ENCODE results near the gene TMEM91. TPM values are rescaled to one million over a fixed set of nuclear protein-coding genes. Genes with fewer than 3 reads are reported as not detected.

TMEM91 gene
- total and polyA plus RNA-seq, 9 of the 15 experiments (the other 6 are each of a cell fraction or from before 2014, with no cell fraction given) = 1.2 to 5.2 (median 2.7) TPM

DNA sequence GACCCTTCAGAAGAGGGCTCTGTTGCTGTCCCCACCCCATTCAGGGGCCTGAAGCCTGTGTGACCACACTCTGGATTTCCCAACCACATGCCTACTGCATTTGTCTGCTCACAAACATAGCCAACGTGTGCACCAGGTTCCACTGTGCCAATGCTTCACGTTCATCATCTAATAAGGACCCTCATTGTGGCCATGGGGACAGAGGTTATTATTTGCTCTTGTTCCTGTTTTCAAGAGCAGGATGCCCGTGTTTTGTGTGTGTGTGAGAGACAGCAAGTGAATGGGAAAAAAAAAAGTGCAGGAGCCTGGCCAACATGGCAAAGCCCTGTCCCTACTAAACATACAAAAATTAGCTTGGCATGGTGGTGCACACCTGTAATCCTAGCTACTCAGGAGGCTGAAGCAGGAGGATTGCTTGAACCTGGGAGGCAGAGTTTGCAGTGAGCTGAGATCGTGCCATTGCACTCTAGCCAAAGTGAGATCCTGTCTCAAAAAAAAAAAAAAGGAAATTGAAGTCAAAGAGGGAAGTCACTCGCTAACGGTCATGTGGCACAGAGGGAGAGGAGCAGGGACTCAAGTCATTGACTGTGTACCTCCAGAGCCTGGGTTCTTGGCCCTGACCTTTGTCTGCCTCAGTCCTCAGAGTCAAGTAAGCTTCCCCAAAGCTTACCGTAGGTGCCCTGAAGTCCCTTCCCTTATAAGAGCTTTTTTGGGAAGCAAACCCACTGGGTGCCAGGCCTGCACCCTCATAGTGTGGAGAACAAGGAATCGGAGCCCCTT lies 44.0 kb downstream of the TMEM91 start:
- H3K79me2 ChIP-seq (ENCODE audit: control insufficient read depth, insufficient read depth, low read length) = no peaks in the 10 kb centered on the region
- H3K27ac ChIP-seq (ENCODE audit: extremely low read depth, low read depth, low read length) = no peak overlapping the region
- FAIRE-seq (no peak), DNase-seq (ENCODE audit: extremely low read depth in 1 of 4, low spot score in 3 of 4) (no peak), ATAC-seq (no peak)
- H4K20me1 ChIP-seq (replicated peaks; ENCODE audit: control insufficient read depth, insufficient read depth, low read length) = no peaks in the 10 kb centered on the region
- POLR2A ChIA-PET = interaction anchor here (0.6 to 0.7 kb wide), 3 partner anchors 19 to 80 kb away, joined by 3 to 4 read pairs (median 3); partner anchors contain the start of gene DMAC2
- no peaks in the 10 kb centered on the region for H3K27me3 ChIP-seq (ENCODE audit: control insufficient read depth in 2 of 2, insufficient read depth in 2 of 2, low read length in 2 of 2)
- BruUV-seq (replicated peaks) = no TSS peak
- H3K4me3 ChIP-seq = no peak overlapping the region
- peaks cover 51% of the 10 kb centered on the region; the same call in 2 of the 3 replicates for H3K36me3 ChIP-seq (ENCODE audit: control insufficient read depth, insufficient read depth, low read length)
- H3K9me3 ChIP-seq (replicated peaks; ENCODE audit: control insufficient read depth, insufficient read depth, low read depth, low read length) = no peaks in the 10 kb centered on the region
- no peak overlapping the region for H2AFZ ChIP-seq (ENCODE audit: low read depth, low read length)
- in situ Hi-C loops (cut with MboI) = no loop called here
- no peak overlapping the region for H3K4me2 ChIP-seq (ENCODE audit: insufficient read depth, low read length)
- WGBS (ENCODE audit: insufficient coverage, low coverage, missing lambda C conversion rate) = 49% methylated on average over 8 of the region's 8 CpGs
- H3K9ac ChIP-seq (ENCODE audit: insufficient read depth in 1 of 2, low read depth in 2 of 2, low read length in 2 of 2) = no peak overlapping the region
- H3K4me1 ChIP-seq (replicated peaks in 1 of 2; ENCODE audit: control insufficient read depth in 2 of 2, insufficient read depth in 2 of 2, low read length in 2 of 2) = peaks cover 8 to 11% of the 10 kb centered on the region in 2 experiments
- intact Hi-C loops (cut with micrococcal nuclease) = no loop called here
- CTCF ChIA-PET (ENCODE audit: low intra/inter-chr PET ratio) = interaction anchor here (0.6 kb wide), 1 partner anchor 260 kb away, joined by 3 read pairs; no protein-coding TSS in a partner anchor
- no peaks in the 10 kb centered on the region for H3K9me1 ChIP-seq (ENCODE audit: control insufficient read depth, insufficient read depth, low read length)
- TF ChIP-seq, protein P1, sequence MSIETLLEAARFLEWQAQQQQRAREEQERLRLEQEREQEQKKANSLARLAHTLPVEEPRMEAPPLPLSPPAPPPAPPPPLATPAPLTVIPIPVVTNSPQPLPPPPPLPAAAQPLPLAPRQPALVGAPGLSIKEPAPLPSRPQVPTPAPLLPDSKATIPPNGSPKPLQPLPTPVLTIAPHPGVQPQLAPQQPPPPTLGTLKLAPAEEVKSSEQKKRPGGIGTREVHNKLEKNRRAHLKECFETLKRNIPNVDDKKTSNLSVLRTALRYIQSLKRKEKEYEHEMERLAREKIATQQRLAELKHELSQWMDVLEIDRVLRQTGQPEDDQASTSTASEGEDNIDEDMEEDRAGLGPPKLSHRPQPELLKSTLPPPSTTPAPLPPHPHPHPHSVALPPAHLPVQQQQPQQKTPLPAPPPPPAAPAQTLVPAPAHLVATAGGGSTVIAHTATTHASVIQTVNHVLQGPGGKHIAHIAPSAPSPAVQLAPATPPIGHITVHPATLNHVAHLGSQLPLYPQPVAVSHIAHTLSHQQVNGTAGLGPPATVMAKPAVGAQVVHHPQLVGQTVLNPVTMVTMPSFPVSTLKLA (conservative IDR thresholded peaks at IDR 0.05) = no peak
- TF ChIP-seq SAP30 (IDR thresholded peaks at IDR 0.05; ENCODE audit: borderline replicate concordance, insufficient read depth, low read depth, low read length, poor library complexity, severe bottlenecking) (no peak), TFAM (CRISPR knock-in tag; conservative IDR thresholded peaks at IDR 0.05) (no peak), HDAC3 (IDR thresholded peaks at IDR 0.05; ENCODE audit: borderline replicate concordance, partially characterized antibody) (no peak), HOXB6 (CRISPR knock-in tag; IDR thresholded peaks at IDR 0.05; ENCODE audit: borderline replicate concordance) (no peak), MXI1 (IDR thresholded peaks at IDR 0.05; ENCODE audit: low read depth, low read length) (no peak), RBM34 (IDR thresholded peaks at IDR 0.05; ENCODE audit: borderline replicate concordance, insufficient read depth, low read length) (no peak)
- TF ChIP-seq, protein P2, sequence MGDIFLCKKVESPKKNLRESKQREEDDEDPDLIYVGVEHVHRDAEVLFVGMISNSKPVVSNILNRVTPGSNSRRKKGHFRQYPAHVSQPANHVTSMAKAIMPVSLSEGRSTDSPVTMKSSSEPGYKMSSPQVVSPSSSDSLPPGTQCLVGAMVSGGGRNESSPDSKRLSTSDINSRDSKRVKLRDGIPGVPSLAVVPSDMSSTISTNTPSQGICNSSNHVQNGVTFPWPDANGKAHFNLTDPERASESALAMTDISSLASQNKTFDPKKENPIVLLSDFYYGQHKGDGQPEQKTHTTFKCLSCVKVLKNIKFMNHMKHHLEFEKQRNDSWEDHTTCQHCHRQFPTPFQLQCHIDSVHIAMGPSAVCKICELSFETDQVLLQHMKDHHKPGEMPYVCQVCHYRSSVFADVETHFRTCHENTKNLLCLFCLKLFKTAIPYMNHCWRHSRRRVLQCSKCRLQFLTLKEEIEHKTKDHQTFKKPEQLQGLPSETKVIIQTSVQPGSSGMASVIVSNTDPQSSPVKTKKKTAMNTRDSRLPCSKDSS (IDR thresholded peaks at IDR 0.05; ENCODE audit: low read depth, partially characterized antibody) = no peak
- TF ChIP-seq, protein P3, sequence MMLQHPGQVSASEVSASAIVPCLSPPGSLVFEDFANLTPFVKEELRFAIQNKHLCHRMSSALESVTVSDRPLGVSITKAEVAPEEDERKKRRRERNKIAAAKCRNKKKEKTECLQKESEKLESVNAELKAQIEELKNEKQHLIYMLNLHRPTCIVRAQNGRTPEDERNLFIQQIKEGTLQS (IDR thresholded peaks at IDR 0.05) = no peak
- TF ChIP-seq, protein P3 (CRISPR knock-in tag; conservative IDR thresholded peaks at IDR 0.05) = no peak
- TF ChIP-seq, protein P4, sequence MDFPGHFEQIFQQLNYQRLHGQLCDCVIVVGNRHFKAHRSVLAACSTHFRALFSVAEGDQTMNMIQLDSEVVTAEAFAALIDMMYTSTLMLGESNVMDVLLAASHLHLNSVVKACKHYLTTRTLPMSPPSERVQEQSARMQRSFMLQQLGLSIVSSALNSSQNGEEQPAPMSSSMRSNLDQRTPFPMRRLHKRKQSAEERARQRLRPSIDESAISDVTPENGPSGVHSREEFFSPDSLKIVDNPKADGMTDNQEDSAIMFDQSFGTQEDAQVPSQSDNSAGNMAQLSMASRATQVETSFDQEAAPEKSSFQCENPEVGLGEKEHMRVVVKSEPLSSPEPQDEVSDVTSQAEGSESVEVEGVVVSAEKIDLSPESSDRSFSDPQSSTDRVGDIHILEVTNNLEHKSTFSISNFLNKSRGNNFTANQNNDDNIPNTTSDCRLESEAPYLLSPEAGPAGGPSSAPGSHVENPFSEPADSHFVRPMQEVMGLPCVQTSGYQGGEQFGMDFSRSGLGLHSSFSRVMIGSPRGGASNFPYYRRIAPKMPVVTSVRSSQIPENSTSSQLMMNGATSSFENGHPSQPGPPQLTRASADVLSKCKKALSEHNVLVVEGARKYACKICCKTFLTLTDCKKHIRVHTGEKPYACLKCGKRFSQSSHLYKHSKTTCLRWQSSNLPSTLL (IDR thresholded peaks at IDR 0.05) = no peak
- TF ChIP-seq, protein P5, sequence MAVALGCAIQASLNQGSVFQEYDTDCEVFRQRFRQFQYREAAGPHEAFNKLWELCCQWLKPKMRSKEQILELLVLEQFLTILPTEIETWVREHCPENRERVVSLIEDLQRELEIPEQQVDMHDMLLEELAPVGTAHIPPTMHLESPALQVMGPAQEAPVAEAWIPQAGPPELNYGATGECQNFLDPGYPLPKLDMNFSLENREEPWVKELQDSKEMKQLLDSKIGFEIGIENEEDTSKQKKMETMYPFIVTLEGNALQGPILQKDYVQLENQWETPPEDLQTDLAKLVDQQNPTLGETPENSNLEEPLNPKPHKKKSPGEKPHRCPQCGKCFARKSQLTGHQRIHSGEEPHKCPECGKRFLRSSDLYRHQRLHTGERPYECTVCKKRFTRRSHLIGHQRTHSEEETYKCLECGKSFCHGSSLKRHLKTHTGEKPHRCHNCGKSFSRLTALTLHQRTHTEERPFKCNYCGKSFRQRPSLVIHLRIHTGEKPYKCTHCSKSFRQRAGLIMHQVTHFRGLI (CRISPR knock-in tag; IDR thresholded peaks at IDR 0.05) = no peak

Data from K562 (cell line).